Left forelimb (tissue), 1 donor: ENCODE data around the gene UNK.

Experiments used
- DNase-seq: peaks from one replicate; pipeline ENCODE4 v3.0.0-alpha.2; 2018; ENCODE audit warnings: low spot score

UNK gene

GRCh38 chr17:75834928-75835653 is 50.5 kb downstream of the UNK start:
- no peak for DNase-seq

DNA sequence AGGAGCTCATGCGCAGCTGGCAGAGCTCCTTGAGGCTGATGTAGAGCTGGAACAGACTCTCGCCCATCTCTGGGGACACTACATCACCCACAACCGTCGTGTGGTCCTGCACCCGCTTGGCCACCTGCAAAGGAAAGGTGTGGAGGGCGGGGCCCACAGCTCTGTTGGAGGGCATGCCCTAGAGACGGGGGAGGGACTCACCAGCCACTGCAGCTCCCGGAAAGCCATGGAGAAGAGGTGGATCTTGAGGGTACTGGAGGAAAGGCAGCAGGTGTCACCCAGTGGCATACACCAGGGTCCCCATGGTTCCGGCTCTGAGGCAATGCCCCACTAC is 51.0 kb downstream of the UNK start:
- no peak for DNase-seq

GRCh38 chr17:75836605-75837004 is 52.0 kb downstream of the UNK start:
- no peak for DNase-seq

GRCh38 chr17:75837899-75838298 is 53.3 kb downstream of the UNK start:
- no peak for DNase-seq

DNA sequence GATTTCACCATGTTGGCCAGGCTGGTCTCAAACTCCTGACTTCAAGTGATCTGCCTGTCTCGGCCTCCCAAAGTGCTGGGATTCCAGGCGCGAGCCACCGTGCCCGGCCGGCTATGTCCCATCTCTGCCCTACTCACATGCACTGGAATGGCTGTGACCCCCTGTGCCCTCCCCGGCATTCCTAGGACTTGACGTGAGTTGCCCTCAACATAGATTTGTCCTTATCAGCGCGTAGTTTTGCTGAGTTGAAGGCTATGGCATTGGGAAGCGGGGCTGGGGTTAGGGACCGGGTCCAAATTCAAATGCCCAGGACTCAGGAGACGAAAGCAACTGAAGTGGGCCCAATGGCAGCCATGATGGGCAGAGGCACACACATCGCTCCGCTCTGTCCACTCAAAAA is 53.8 kb downstream of the UNK start:
- no peak for DNase-seq

- DNase-seq = no peak
Measured at GRCh38 chr17:75839942-75840798, 55.6 kb downstream of the UNK start.

GRCh38 chr17:75840799-75841164 is 56.2 kb downstream of the UNK start:
- DNase-seq = no peak

GRCh38 chr17:75842411-75842810 is 57.8 kb downstream of the UNK start:
- DNase-seq = no peak

DNA sequence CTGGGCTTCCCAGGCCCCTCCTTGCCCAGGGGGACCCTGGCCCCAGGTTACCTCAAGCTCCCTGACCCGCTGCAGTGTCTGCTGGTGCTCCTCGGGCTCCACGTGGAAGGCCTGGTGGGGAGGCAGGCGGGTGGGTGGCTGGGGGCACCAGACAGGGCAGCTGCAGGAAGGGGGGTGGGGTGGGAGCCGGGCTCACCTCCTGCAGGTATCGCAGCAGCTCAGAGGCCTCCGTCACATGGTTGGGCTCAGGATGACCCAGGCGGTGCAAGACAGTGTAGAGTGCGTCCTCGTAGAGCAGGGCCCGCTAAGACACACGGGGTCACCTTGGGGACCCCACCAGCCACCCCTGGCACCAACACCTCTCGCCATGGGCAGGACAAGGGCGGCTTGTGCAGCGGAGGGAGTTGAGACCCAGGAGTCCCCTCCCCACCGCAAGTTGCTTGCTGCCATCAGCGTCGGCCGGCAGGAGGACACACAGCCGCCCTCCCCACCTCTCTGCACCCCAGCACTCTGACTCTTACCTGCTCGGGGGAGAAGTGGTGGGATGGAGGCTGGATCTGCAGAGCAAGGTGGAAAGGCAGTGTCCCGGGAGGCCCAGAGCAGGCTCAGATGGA is 58.5 kb downstream of the UNK start:
- no peak for DNase-seq

DNA sequence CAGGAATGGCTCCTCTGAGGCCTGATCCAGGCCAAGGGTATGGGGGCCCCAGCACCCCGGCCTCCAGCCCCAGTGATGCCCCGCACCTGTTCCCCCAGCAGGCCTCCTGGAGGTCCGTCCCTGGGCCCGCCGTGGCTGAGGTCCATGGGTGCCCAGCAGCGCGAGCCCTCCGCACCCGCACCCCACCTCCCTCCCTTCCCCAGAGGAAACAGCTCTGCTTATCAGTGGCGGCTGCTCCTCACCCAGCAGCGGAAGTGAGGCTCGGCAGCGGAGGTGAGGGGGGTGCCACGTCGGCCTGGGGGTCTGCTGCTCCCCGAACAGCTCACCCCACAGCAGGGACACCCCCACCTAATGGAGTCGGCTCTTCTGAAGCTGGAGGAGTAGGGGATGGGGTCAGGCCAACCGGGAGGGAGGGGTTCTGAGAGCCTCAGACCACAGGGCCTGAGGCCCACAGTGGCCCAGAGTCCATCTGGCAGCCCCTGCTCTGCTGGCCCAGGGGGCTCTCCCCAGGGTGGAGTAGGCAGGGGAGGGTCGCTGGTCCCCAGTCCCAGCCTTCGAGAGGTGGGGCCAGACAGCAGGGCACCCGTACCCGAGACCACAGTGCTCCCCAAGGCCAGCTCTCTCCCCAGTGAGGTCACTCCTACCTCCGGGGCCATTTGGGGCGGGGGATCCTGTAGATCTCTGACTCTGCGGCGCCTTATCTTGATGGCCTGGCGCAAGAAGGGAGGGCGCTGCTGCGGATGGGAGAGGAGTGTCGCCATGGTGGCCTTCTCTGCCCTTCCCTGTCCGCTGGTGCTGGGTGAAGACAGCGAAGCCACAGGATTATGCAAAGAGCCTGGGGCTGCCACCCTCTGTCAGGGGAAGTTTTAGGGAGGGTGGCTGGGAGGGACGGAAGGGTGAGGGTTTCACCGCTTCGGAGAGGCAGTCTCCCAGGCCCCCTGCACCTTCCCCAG is 59.2 kb downstream of the UNK start, which contains the start of gene UNC13D:
UNC13D (minus strand) TSS at position 828 of the 953 bp plus-strand sequence; CDS start at position 761, 67 bp downstream.
- DNase-seq = no peak

GRCh38 chr17:75844530-75845057 is 60.0 kb downstream of the UNK start:
- no peak for DNase-seq

GRCh38 chr17:75845058-75845711 is 60.6 kb downstream of the UNK start:
- peak; percentile 67 for DNase-seq

GRCh38 chr17:75845933-75846691 is 61.5 kb downstream of the UNK start:
- DNase-seq = peak; percentile 61

DNA sequence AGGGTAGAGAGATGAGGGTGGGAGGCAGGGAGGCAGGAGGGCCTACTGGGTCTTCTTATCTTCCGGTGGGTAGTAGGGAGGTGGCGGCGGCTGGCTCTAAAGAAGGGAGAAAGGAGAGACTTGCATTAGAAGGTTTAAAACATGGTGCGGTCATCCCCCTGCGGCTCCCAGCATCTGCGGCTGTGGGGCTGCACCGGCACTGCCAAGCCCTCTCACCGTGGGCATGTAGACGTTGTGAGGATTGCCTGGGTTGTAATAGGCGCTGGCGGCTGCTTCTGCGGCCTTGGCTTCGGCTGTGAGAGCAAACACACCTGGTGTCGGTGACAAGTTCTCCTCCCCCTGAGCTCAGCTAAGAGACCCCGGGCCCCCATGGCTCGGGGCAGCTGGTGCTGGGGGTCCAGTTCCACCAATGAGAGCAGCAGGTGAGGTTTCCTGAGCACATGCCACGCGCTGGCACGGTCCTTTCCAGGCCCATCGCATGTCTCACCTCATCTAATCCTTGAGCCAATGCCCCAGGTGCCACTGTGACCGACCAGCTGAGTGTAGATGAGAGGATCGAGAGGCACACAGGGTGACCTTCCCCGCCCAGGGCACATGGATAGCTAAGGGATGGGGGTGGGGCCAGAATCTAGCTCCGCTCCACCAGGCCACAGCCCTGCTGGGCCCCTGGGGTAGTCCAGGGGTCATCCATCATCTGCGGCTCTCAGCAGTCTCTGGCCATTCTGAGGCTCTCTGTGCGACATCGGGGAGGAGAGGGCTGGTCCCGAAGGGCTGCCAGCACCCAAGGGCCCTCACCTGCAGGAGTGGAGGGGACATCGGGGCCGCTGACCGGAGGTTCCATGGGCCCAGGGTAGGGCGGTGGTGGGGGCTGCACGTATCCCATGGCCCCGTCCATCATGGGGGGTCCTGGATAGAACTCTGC is 62.3 kb downstream of the UNK start:
- no peak for DNase-seq

DNA sequence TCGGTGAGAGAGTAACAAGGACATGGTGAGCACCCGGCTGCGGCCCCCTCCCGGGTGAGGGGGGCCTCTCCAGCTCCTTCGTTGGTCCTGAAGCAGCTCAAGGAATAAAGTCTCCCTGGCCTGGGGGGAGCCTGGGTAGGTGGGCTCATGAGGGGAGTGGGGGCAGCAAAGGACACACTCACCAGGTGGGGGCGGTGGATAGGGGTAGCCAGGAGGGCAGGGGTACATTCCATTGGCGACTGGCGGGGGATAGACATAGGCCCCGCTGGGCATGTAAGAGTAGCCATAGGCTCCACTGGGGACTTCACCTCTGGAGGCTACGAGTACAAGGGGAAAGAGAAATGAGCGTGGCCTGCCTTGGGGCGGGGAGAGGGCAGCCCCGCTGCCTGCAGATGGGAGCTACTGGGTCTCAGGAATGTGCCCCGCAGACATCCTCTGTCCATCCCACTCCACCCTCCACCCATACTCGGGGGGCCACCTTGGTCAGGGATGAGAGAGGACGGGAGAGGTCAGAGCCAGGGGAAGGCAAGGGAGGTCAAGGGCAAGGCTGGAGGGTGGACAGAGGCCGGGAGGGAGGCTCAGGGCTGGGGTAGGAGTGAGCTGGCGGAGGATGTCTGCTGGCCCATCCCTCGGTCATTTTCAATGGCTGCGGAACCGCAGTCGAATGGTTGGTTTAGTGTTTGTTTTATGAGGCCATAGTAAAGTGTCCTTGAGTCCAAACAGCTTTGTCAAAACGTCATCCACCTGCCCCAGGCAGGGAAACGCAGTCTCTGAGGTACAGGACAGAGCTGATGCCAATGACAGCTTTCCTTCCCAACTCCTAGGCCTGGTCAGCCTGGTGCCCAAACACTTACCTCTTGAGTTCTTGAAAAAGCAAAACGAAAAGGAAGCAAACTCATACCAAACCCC is 63.3 kb downstream of the UNK start:
- DNase-seq = peak; percentile 61

GRCh38 chr17:75848523-75849278 is 64.1 kb downstream of the UNK start:
- DNase-seq = peak; percentile 69

DNA sequence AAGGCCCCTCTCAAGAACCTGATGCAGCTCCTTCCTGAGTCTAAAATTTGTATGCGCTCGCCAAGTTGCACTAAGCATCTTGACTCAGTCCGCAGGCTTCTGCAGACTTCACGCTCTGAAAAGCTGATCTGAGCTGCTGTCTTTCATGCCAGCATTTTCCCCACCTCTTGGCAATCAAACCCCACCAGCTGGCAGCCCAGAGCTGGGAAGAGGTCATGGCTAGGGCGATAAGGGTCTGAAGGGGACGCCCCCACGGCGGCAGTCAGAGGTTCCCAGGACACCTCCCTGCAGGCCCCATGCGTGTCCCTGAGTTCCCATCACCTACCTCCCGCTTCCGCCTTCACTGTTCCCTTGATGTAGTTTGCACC is 64.7 kb downstream of the UNK start:
- DNase-seq = no peak
